NT2/D1 (cell line): ENCODE results near the gene LPP.

Source experiments
- SUZ12 ChIP-seq: IDR thresholded peaks from 2 replicates; pipeline ENCODE4 v1.6.1; 2011; ENCODE audit not compliant: insufficient read length, insufficient read depth; ENCODE audit errors: extremely low read depth
- YY1 ChIP-seq: IDR thresholded peaks from 2 replicates; pipeline ENCODE4 v1.6.1; 2011; ENCODE audit not compliant: insufficient read length, insufficient read depth
- ZNF274 ChIP-seq: IDR thresholded peaks from 2 replicates; pipeline ENCODE4 v1.6.1; 2011; ENCODE audit warnings: mild to moderate bottlenecking, low read depth, low read length

DNA sequence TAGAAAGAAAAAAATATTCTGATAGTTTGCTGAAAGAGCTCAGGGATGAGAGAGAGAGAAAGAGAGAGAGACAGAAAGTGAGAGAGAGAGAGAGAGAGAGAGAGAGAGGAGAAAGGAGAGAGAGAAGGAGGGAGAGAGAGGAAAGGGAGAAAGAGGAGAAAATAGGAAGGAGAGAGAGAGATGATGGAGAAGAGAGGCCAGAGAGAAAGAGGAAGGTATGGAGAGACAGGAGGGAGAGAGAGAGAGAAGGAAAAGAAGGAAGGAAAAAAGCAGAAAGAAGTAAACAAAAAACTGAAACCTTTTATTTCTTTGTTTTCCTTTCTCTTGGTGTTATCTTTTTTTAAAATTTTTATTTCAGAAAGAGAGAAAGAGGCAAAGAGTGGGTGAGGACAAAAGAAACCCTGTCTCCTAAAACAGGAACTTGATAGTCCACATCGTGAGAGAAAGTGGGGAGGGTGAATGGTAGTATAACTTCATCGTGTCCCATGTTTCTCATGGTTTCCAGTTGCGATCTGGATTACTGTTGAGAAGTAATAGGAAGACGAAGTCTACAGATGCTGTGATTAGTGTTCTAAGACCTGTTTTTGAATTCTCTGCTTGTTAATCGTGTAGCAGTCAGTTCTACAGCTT lies 279.7 kb downstream of the LPP start:
- TF ChIP-seq YY1 = no peak
- TF ChIP-seq ZNF274 = no peak
- no peak for TF ChIP-seq SUZ12
